Right lobe of liver (tissue), 4 donors: ENCODE results near the gene SNAPC3.

ENCODE experiments used
- CTCF ChIP-seq, 4 donors: fragments of 200-600 bp in 3 of 4; fragments of 450-650 bp in 1 of 4; IDR thresholded peaks; one replicate each; pipeline versions ENCODE4 v1.5.1 to v1.8.0; 2016 to 2022; ENCODE audit warnings: antibody characterized with exemption in 4 of 4, mild to moderate bottlenecking in 2 of 4
- POLR2A ChIP-seq: fragments of 450-650 bp; IDR thresholded peaks from one replicate; pipeline ENCODE4 v1.6.1; 2017; ENCODE audit warnings: antibody characterized with exemption, mild to moderate bottlenecking
- donor health status: DM: no; HTN: no; CAD: no.
- donor health status: DM: no; HTN: no; CAD: no.
- donor health status: DM: no; HTN: yes; CAD: no.

- TF ChIP-seq CTCF (IDR thresholded peaks at IDR 0.05) (no peak), POLR2A (no peak)
These were observed 45.5 kb downstream of the SNAPC3 start for GRCh38 chr9:15468145-15468544.
